PC-3 (cell line): ENCODE results near the gene PAH. TPM values are rescaled to one million over a fixed set of nuclear protein-coding genes. Genes with fewer than 3 reads are reported as not detected.

ENCODE experiments used
- ATAC-seq: fragments of 200-7000 bp; cut with Tn5 transposase; 2 replicates; pipeline ENCODE4 v1.9.1; 2020; ENCODE audit warnings: mild to moderate bottlenecking, moderate library complexity
- BruUV-seq: library from RNA; stranded (reverse); fragments of 400-500 nt; replicated peaks from 2 replicates; lab custom pipeline; 2021; lab: Mats Ljungman, UMichigan
- CTCF ChIA-PET: fragments of 300-600 bp; sonication (Branson Sonifier 250); formaldehyde crosslinking; loops from one replicate; lab custom pipeline; 2022; ENCODE audit warnings: antibody characterized with exemption; lab: Charles Lee
- POLR2A ChIA-PET: fragments of 300-600 bp; sonication (Branson Sonifier 250); formaldehyde crosslinking; loops from one replicate; lab custom pipeline; 2022; ENCODE audit warnings: antibody characterized with exemption; ENCODE audit not compliant: unreplicated experiment; lab: Charles Lee
- DNase-seq: peaks from one replicate; pipeline ENCODE4 v3.0.0-alpha.2; 2015
- H2AFZ ChIP-seq: fragments of 300-600 bp; sonication (generic); 2 replicates; pipeline ENCODE4 v1.6.0; 2016; ENCODE audit warnings: antibody characterized with exemption, low read length
- H3F3A ChIP-seq: fragments of 300-600 bp; sonication (generic); one replicate; pipeline ENCODE4 v1.6.0; 2017; ENCODE audit warnings: antibody characterized with exemption, low read length, control low read depth, mild to moderate bottlenecking; ENCODE audit not compliant: unreplicated experiment
- H3K27ac ChIP-seq: fragments of 300-600 bp; sonication (generic); 2 replicates; pipeline ENCODE4 v1.5.1; 2016; ENCODE audit warnings: mild to moderate bottlenecking, low read length
- H3K27me3 ChIP-seq: fragments of 300-600 bp; sonication (generic); 2 replicates; pipeline ENCODE4 v1.6.1; 2016; ENCODE audit warnings: low read length, mixed read lengths
- H3K36me3 ChIP-seq: fragments of 300-600 bp; sonication (generic); 2 replicates; pipeline ENCODE4 v1.6.1; 2016; ENCODE audit warnings: low read depth, mixed run types, low read length, mixed read lengths
- H3K4me1 ChIP-seq: fragments of 300-600 bp; sonication (generic); 2 replicates; pipeline ENCODE4 v1.5.1; 2016; ENCODE audit warnings: low read length; ENCODE audit not compliant: insufficient read depth
- H3K4me2 ChIP-seq: fragments of 300-600 bp; sonication (generic); 2 replicates; pipeline ENCODE4 v1.6.0; 2016; ENCODE audit warnings: low read length
- H3K4me3 ChIP-seq: fragments of 300-600 bp; sonication (generic); 2 replicates; pipeline ENCODE4 v1.5.1; 2016; ENCODE audit warnings: mild to moderate bottlenecking, low read length, mixed read lengths
- H3K79me2 ChIP-seq: fragments of 300-600 bp; sonication (generic); 2 replicates; pipeline ENCODE4 v1.6.1; 2017; ENCODE audit warnings: low read length, mixed read lengths
- H3K9ac ChIP-seq: fragments of 300-600 bp; sonication (generic); 2 replicates; pipeline ENCODE4 v1.6.0; 2016; ENCODE audit warnings: mild to moderate bottlenecking, low read length
- H3K9me2 ChIP-seq: fragments of 300-600 bp; sonication (generic); replicated peaks from 2 replicates; pipeline ENCODE4 v1.6.1; 2016; ENCODE audit warnings: mixed run types, low read length, mixed read lengths
- H3K9me3 ChIP-seq: fragments of 300-600 bp; sonication (generic); 2 replicates; pipeline ENCODE4 v1.6.1; 2016; ENCODE audit warnings: low read length, mixed read lengths
- H4K20me1 ChIP-seq: fragments of 300-600 bp; sonication (generic); 2 replicates; pipeline ENCODE4 v1.6.1; 2016; ENCODE audit warnings: low read length, mixed read lengths
- EZH2 ChIP-seq: fragments of 300-600 bp; sonication (generic); IDR thresholded peaks from one replicate; pipeline ENCODE4 v1.6.1; 2017; ENCODE audit warnings: antibody characterized with exemption, mild to moderate bottlenecking, low read length; ENCODE audit not compliant: unreplicated experiment
- EZH2phosphoT487 ChIP-seq: fragments of 300-600 bp; sonication (generic); IDR thresholded peaks from 2 replicates; pipeline ENCODE4 v1.6.1; 2018; ENCODE audit warnings: mild to moderate bottlenecking, antibody characterized with exemption, low read length, borderline replicate concordance
- intact Hi-C: fragments of 100-400 bp; cut with micrococcal nuclease; formaldehyde crosslinking; loops from 2 replicates; pipeline ENCODE4 v1.9.0; 2023
- total RNA-seq: library from RNA; depleted of rRNA; stranded (reverse); fragments of >200 nt; gene quantifications from 2 replicates; pipeline ENCODE4 v1.2.3, GENCODE V29; 2014
- TF ChIP-seq, protein P1 (sequence below): fragments of 300-600 bp; sonication (generic); conservative IDR thresholded peaks from 2 replicates; pipeline ENCODE4 v1.5.1; 2017; ENCODE audit warnings: antibody characterized with exemption, low read depth, mild to moderate bottlenecking, low read length

The PAH gene
- total RNA-seq, 1 experiment from 2014 or later: not detected

DNA sequence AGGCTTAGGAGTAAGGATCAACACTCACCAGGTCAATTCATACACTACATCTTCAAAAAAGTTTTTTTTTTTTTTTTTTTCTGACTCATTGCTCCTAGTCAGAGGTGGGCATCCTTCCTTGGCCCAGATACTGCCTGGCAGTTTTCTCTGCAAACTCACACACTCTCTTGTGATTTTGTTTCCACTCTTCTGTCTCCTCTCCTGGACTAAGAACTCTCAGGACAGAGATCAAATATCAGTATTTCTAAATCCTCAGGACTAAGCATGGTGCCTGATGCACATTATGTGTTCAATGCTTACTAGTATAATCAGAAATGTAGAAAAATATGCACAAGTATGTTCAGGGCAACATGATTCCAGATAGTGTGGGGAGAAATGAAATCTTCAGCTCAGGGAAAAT, 10.2 kb upstream of the PAH start:
- Histone ChIP-seq H4K20me1 (no peaks in the 10 kb centered on the region), H3K27ac (no peak overlapping the region), H3K9me2 (no peaks in the 10 kb centered on the region), H3K36me3 (no peaks in the 10 kb centered on the region), H3K9ac (no peak overlapping the region), H3F3A (no peaks in the 10 kb centered on the region), H3K9me3 (no peaks in the 10 kb centered on the region), H3K4me2 (no peak overlapping the region), H3K4me1 (no peaks in the 10 kb centered on the region), H2AFZ (no peak overlapping the region), H3K4me3 (no peak overlapping the region), H3K27me3 (no peaks in the 10 kb centered on the region), H3K79me2 (no peaks in the 10 kb centered on the region)
- ChIA-PET CTCF (no interaction called here), POLR2A (no interaction called here)
- TF ChIP-seq EZH2 (no peak), EZH2phosphoT487 (no peak)
- TF ChIP-seq, protein P1, sequence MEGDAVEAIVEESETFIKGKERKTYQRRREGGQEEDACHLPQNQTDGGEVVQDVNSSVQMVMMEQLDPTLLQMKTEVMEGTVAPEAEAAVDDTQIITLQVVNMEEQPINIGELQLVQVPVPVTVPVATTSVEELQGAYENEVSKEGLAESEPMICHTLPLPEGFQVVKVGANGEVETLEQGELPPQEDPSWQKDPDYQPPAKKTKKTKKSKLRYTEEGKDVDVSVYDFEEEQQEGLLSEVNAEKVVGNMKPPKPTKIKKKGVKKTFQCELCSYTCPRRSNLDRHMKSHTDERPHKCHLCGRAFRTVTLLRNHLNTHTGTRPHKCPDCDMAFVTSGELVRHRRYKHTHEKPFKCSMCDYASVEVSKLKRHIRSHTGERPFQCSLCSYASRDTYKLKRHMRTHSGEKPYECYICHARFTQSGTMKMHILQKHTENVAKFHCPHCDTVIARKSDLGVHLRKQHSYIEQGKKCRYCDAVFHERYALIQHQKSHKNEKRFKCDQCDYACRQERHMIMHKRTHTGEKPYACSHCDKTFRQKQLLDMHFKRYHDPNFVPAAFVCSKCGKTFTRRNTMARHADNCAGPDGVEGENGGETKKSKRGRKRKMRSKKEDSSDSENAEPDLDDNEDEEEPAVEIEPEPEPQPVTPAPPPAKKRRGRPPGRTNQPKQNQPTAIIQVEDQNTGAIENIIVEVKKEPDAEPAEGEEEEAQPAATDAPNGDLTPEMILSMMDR: no peak
- intact Hi-C loops: no loop called here
- no peak for DNase-seq
- no TSS peak for BruUV-seq
- no peak for ATAC-seq

GRCh38 chr12:102921240-102921639, 4.2 kb upstream of the PAH start:
- intact Hi-C loops: no loop called here
- H3K79me2 ChIP-seq: no peaks in the 10 kb centered on the region
- H4K20me1 ChIP-seq: no peaks in the 10 kb centered on the region
- ChIA-PET CTCF (no interaction called here), POLR2A (no interaction called here)
- BruUV-seq: no TSS peak
- H3K27me3 ChIP-seq: no peaks in the 10 kb centered on the region
- DNase-seq (no peak), ATAC-seq (no peak)
- H3K27ac ChIP-seq: no peak overlapping the region
- H3K9me2 ChIP-seq: no peaks in the 10 kb centered on the region
- no peaks in the 10 kb centered on the region for H3K4me1 ChIP-seq
- H3K4me2 ChIP-seq: no peak overlapping the region
- H3K4me3 ChIP-seq: no peak overlapping the region
- no peaks in the 10 kb centered on the region for H3K9me3 ChIP-seq
- H3K9ac ChIP-seq: no peak overlapping the region
- no peaks in the 10 kb centered on the region for H3K36me3 ChIP-seq
- H2AFZ ChIP-seq: no peak overlapping the region
- H3F3A ChIP-seq: no peaks in the 10 kb centered on the region
- no peak for TF ChIP-seq EZH2
- TF ChIP-seq EZH2phosphoT487: no peak
- TF ChIP-seq, protein P1: no peak

GRCh38 chr12:102920271-102920670, 3.2 kb upstream of the PAH start:
- Histone ChIP-seq H3K4me1 (no peaks in the 10 kb centered on the region), H2AFZ (no peak overlapping the region), H4K20me1 (no peaks in the 10 kb centered on the region), H3K9ac (no peak overlapping the region), H3K36me3 (no peaks in the 10 kb centered on the region), H3K79me2 (no peaks in the 10 kb centered on the region), H3F3A (no peaks in the 10 kb centered on the region), H3K9me3 (no peaks in the 10 kb centered on the region), H3K9me2 (no peaks in the 10 kb centered on the region), H3K4me3 (no peak overlapping the region), H3K27me3 (no peaks in the 10 kb centered on the region), H3K27ac (no peak overlapping the region), H3K4me2 (no peak overlapping the region)
- ChIA-PET POLR2A (no interaction called here), CTCF (no interaction called here)
- TF ChIP-seq EZH2: no peak
- TF ChIP-seq, protein P1: no peak
- no peak for TF ChIP-seq EZH2phosphoT487
- intact Hi-C loops: no loop called here
- no TSS peak for BruUV-seq
- ATAC-seq (no peak), DNase-seq (no peak)
